Esophagus (tissue), 2 donors: Measurements from ENCODE around the gene CLP1. TPM values are rescaled to one million over a fixed set of nuclear protein-coding genes. Genes with fewer than 3 reads are reported as not detected.
"Not testable (repeated sequence)": the region's sequence is repeated elsewhere in the genome, so short reads cannot be mapped to it uniquely, and the experiment has no call there.

Experiments
- H3K27ac ChIP-seq, 2 donors: one replicate each; pipeline ENCODE4 v1.5.1; 2013; ENCODE audit warnings: low read depth in 2 of 2, mild to moderate bottlenecking in 2 of 2, inconsistent platforms in 1 of 2, low read length in 1 of 2, moderate library complexity in 1 of 2
- H3K27me3 ChIP-seq, 2 donors: one replicate each; pipeline ENCODE4 v1.6.1; 2013; ENCODE audit warnings: low read length in 2 of 2, control low read depth in 1 of 2, mild to moderate bottlenecking in 1 of 2; ENCODE audit not compliant: insufficient read depth in 2 of 2, control insufficient read depth in 1 of 2
- H3K36me3 ChIP-seq, 2 donors: one replicate each; pipeline ENCODE4 v1.6.1; 2013; ENCODE audit warnings: low read length in 1 of 2; ENCODE audit not compliant: control insufficient read depth in 2 of 2, insufficient read depth in 2 of 2
- H3K4me1 ChIP-seq, 2 donors: one replicate each; pipeline ENCODE4 v1.6.1; 2013; ENCODE audit warnings: low read length in 1 of 2; ENCODE audit not compliant: control insufficient read depth in 2 of 2, insufficient read depth in 2 of 2
- H3K4me3 ChIP-seq, 2 donors: one replicate each; pipeline ENCODE4 v1.5.1; 2013; ENCODE audit warnings: low read length in 2 of 2, mild to moderate bottlenecking in 2 of 2, low read depth in 1 of 2, moderate library complexity in 1 of 2
- H3K9me3 ChIP-seq, 2 donors: one replicate each; pipeline ENCODE4 v1.6.1; 2013; ENCODE audit warnings: mild to moderate bottlenecking in 2 of 2, low read depth in 1 of 2, low read length in 1 of 2, moderate library complexity in 1 of 2; ENCODE audit not compliant: control insufficient read depth in 2 of 2, insufficient read depth in 1 of 2
- WGBS, 2 donors: extraction: QIAGEN DNeasy Blood & Tissue Kit; methylation state at CpG; one replicate each; pipeline ENCODE4 v1.1.7; 2013; 5-methylcytosine and 5-hydroxymethylcytosine counted together
- polyA plus RNA-seq, 2 donors: library from polyadenylated mRNA; stranded (reverse); fragments of 200-250 nt; gene quantifications; one replicate each; pipeline ENCODE4 v1.2.3, GENCODE V29; 2013
- donor health status: healthy with polysubstance abuse.
- donor health status: Bipolar disorder and iron deficiency.

CLP1 gene
- polyA plus RNA-seq, 2 donors: 4.4 to 11.4 TPM

GRCh38 chr11:57647372-57647771, 10.2 kb upstream of the CLP1 start:
- Histone ChIP-seq H3K4me1 (peaks cover 17 to 18% of the 10 kb centered on the region in 2 donors), H3K27ac (no peak overlapping the region), H3K4me3 (no peak overlapping the region), H3K36me3 (no peaks in the 10 kb centered on the region), H3K27me3 (peaks cover 0 to 8% of the 10 kb centered on the region in 2 donors), H3K9me3 (no peaks in the 10 kb centered on the region)
- WGBS, 2 donors: 7 to 9% methylated on average over 10 of the region's 10 CpGs

GRCh38 chr11:57647960-57648800, 9.4 kb upstream of the CLP1 start:
- Histone ChIP-seq H3K27ac (no peak overlapping the region), H3K9me3 (no peaks in the 10 kb centered on the region), H3K4me1 (peaks cover 17 to 18% of the 10 kb centered on the region in 2 donors), H3K4me3 (no peak overlapping the region), H3K36me3 (no peaks in the 10 kb centered on the region), H3K27me3 (peaks cover 0 to 8% of the 10 kb centered on the region in 2 donors)
- 12 to 14% methylated on average over 13 of the region's 13 CpGs for WGBS, 2 donors

- Histone ChIP-seq H3K4me3 (peak overlapping the region; percentile 23 to 32), H3K4me1 (peaks cover 17 to 18% of the 10 kb centered on the region in 2 donors), H3K9me3 (no peaks in the 10 kb centered on the region), H3K36me3 (no peaks in the 10 kb centered on the region), H3K27ac (no peak overlapping the region), H3K27me3 (peaks cover 0 to 8% of the 10 kb centered on the region in 2 donors)
- WGBS, 2 donors: 3 to 4% methylated on average over 23 of the region's 23 CpGs
These were observed 8.5 kb upstream of the CLP1 start for GRCh38 chr11:57648801-57649735.

- Histone ChIP-seq H3K36me3 (no peaks in the 10 kb centered on the region), H3K4me3 (peak within 1 kb of the TSS; percentile 23 to 32), H3K9me3 (no peaks in the 10 kb centered on the region), H3K27ac (peak within 1 kb of the TSS in 1 of 2 donors; percentile 47), H3K4me1 (peaks cover 15 to 17% of the 10 kb centered on the region in 2 donors), H3K27me3 (peaks cover 0 to 8% of the 10 kb centered on the region in 2 donors)
- 17% methylated on average over 15 of the region's 15 CpGs for WGBS, 2 donors
These were observed 7.5 kb upstream of the CLP1 start, which contains the start of gene YPEL4 for GRCh38 chr11:57649826-57650738. TSS of gene YPEL4 (minus strand) at chr11:57649912. CDS start at chr11:57647107, 2,805 bp downstream.

GRCh38 chr11:57650739-57651090, 6.8 kb upstream of the CLP1 start:
- Histone ChIP-seq H3K27me3 (peaks cover 0 to 8% of the 10 kb centered on the region in 2 donors), H3K27ac (no peak overlapping the region), H3K36me3 (no peaks in the 10 kb centered on the region), H3K9me3 (no peaks in the 10 kb centered on the region), H3K4me1 (peaks cover 13 to 17% of the 10 kb centered on the region in 2 donors), H3K4me3 (no peak overlapping the region)
- WGBS, 2 donors: 72% methylated on average over 5 of the region's 5 CpGs

- Histone ChIP-seq H3K9me3 (no peaks in the 10 kb centered on the region), H3K36me3 (no peaks in the 10 kb centered on the region), H3K4me1 (peaks cover 11 to 17% of the 10 kb centered on the region in 2 donors), H3K27ac (no peak overlapping the region), H3K27me3 (peaks cover 0 to 8% of the 10 kb centered on the region in 2 donors), H3K4me3 (no peak overlapping the region)
- WGBS, 2 donors: 75 to 84% methylated on average over 7 of the region's 7 CpGs
These were observed 6.2 kb upstream of the CLP1 start for GRCh38 chr11:57651408-57651807.

- H3K27ac ChIP-seq, H3K9me3 ChIP-seq: not testable (repeated sequence)
- WGBS, 2 donors: 80 to 81% methylated on average over 14 of the region's 14 CpGs
These were observed 5.3 kb upstream of the CLP1 start for GRCh38 chr11:57652230-57652629.

GRCh38 chr11:57652662-57653061, 4.9 kb upstream of the CLP1 start:
- H3K4me3 ChIP-seq: no peak overlapping the region
- H3K4me1 ChIP-seq: peaks cover 6 to 10% of the 10 kb centered on the region in 2 donors
- no peak overlapping the region for H3K27ac ChIP-seq
- H3K36me3 ChIP-seq: no peaks in the 10 kb centered on the region
- WGBS, 2 donors: 75 to 77% methylated on average over 3 of the region's 3 CpGs
- H3K9me3 ChIP-seq: no peaks in the 10 kb centered on the region
- H3K27me3 ChIP-seq: peaks cover 0 to 8% of the 10 kb centered on the region in 2 donors

More at GRCh38 chr11:57652230-57652629, 5.3 kb upstream of the CLP1 start:
- peaks cover 6 to 10% of the 10 kb centered on the region in 2 donors for H3K4me1 ChIP-seq
- H3K36me3 ChIP-seq, H3K27me3 ChIP-seq, H3K4me3 ChIP-seq: not testable (repeated sequence)
